Activated CD4-positive, alpha-beta T cell treated with anti-CD3 and anti-CD28 coated beads for 36 hours (primary cell): Measurements from ENCODE around the gene BUB1B. TPM values are rescaled to one million over a fixed set of nuclear protein-coding genes. Genes with fewer than 3 reads are reported as not detected.
"Not testable (repeated sequence)": the region's sequence is repeated elsewhere in the genome, so short reads cannot be mapped to it uniquely, and the experiment has no call there.

Source experiments
- ATAC-seq: fragments of 200-7000 bp; cut with Tn5 transposase; one replicate; pipeline ENCODE4 v1.10.0; 2021; ENCODE audit warnings: mild to moderate bottlenecking, moderate library complexity
- CTCF ChIA-PET: fragments of 350-600 bp; sonication (Branson Sonifier 250); formaldehyde crosslinking; loops from one replicate; lab custom pipeline; 2021; ENCODE audit warnings: antibody characterized with exemption; lab: Charles Lee
- POLR2A ChIA-PET: fragments of 350-600 bp; sonication (Branson Sonifier 250); formaldehyde crosslinking; loops from one replicate; lab custom pipeline; 2021; ENCODE audit warnings: antibody characterized with exemption, inconsistent platforms; lab: Charles Lee
- DNase-seq: peaks from one replicate; pipeline ENCODE4 v3.0.0-alpha.2; 2020
- H3K27ac Mint-ChIP-seq: one replicate; pipeline ENCODE4 v1.8.0; 2021; ENCODE audit warnings: mixed read lengths
- H3K27me3 Mint-ChIP-seq: one replicate; pipeline ENCODE4 v1.8.0; 2021; ENCODE audit warnings: mixed read lengths
- H3K36me3 Mint-ChIP-seq: one replicate; pipeline ENCODE4 v1.8.0; 2021; ENCODE audit warnings: low read depth, mixed read lengths
- H3K4me1 Mint-ChIP-seq: one replicate; pipeline ENCODE4 v1.8.0; 2021; ENCODE audit warnings: mixed read lengths
- H3K4me3 Mint-ChIP-seq: one replicate; pipeline ENCODE4 v1.8.0; 2021; ENCODE audit warnings: mild to moderate bottlenecking, moderate library complexity, mixed read lengths
- H3K9me3 Mint-ChIP-seq: one replicate; pipeline ENCODE4 v1.8.0; 2021; ENCODE audit warnings: low read depth, mixed read lengths
- intact Hi-C, 2 experiments: fragments of 100-400 bp; cut with DNase I in 1 of 2; cut with micrococcal nuclease in 1 of 2; formaldehyde crosslinking; loops; one replicate each; pipeline versions ENCODE4 v1.14.2 to v1.15.1; 2022 to 2024; cut with DNase I, micrococcal nuclease
- total RNA-seq, 2 experiments: library from RNA; stranded (reverse); gene quantifications; one replicate each; pipeline ENCODE4 v1.2.3, GENCODE V29; 2021

Gene BUB1B
- total RNA-seq, 2 experiments from 2014 or later = 95.3 to 99.5 TPM

- H3K36me3 Mint-ChIP-seq, H3K27me3 Mint-ChIP-seq, intact Hi-C loops, ATAC-seq, H3K27ac Mint-ChIP-seq, H3K4me3 Mint-ChIP-seq, POLR2A ChIA-PET, H3K9me3 Mint-ChIP-seq, H3K4me1 Mint-ChIP-seq: not testable (repeated sequence)
- DNase-seq = peak; percentile 1
- CTCF ChIA-PET = interaction anchor here (0.6 to 1.6 kb wide), 3 partner anchors 9 to 153 kb away, joined by 3 to 6 read pairs (median 3); no protein-coding TSS in a partner anchor
Measured at GRCh38 chr15:40123863-40124262, 37.0 kb upstream of the BUB1B start.

- H3K27me3 Mint-ChIP-seq, H3K36me3 Mint-ChIP-seq, intact Hi-C loops, POLR2A ChIA-PET, H3K4me1 Mint-ChIP-seq, H3K9me3 Mint-ChIP-seq, ATAC-seq, H3K4me3 Mint-ChIP-seq, H3K27ac Mint-ChIP-seq: not testable (repeated sequence)
- CTCF ChIA-PET = interaction anchor here (0.6 to 1.6 kb wide), 4 partner anchors 10 to 153 kb away, joined by 3 to 6 read pairs (median 4); no protein-coding TSS in a partner anchor
- peak; percentile 7 for DNase-seq
Measured at GRCh38 chr15:40124333-40124732, 36.5 kb upstream of the BUB1B start.

GRCh38 chr15:40124807-40125285 is 36.0 kb upstream of the BUB1B start:
- not testable (repeated sequence) for H3K4me3 Mint-ChIP-seq, ATAC-seq

GRCh38 chr15:40125950-40126349 is 34.9 kb upstream of the BUB1B start:
- Mint-ChIP-seq H3K27ac (no peak overlapping the region), H3K36me3 (no peaks in the 10 kb centered on the region), H3K9me3 (no peaks in the 10 kb centered on the region), H3K27me3 (no peaks in the 10 kb centered on the region), H3K4me3 (no peak overlapping the region), H3K4me1 (no peaks in the 10 kb centered on the region)
- ChIA-PET POLR2A (no interaction called here), CTCF (no interaction called here)
- intact Hi-C loops = no loop called here
- DNase-seq (peak; percentile 3), ATAC-seq (no peak)

More at GRCh38 chr15:40124807-40125285, 36.0 kb upstream of the BUB1B start:
- POLR2A ChIA-PET, H3K4me1 Mint-ChIP-seq, H3K36me3 Mint-ChIP-seq, H3K27ac Mint-ChIP-seq, H3K9me3 Mint-ChIP-seq, H3K27me3 Mint-ChIP-seq, intact Hi-C loops: not testable (repeated sequence)
- DNase-seq = peak; percentile 2
- CTCF ChIA-PET = interaction anchor here (0.6 kb wide), 1 partner anchor 58 kb away, joined by 4 read pairs; no protein-coding TSS in a partner anchor

GRCh38 chr15:40128766-40129660 is 31.9 kb upstream of the BUB1B start:
- ChIA-PET CTCF (interaction anchor here (1.3 kb wide), 1 partner anchor 83 kb away, joined by 5 read pairs; no protein-coding TSS in a partner anchor), POLR2A (no interaction called here)
- no peaks in the 10 kb centered on the region for H3K4me1 Mint-ChIP-seq
- H3K27me3 Mint-ChIP-seq = no peaks in the 10 kb centered on the region
- ATAC-seq (peak; percentile 50), DNase-seq (peak; percentile 50)
- H3K27ac Mint-ChIP-seq = no peak overlapping the region
- intact Hi-C loops = no loop called here
- H3K4me3 Mint-ChIP-seq = no peak overlapping the region
- H3K36me3 Mint-ChIP-seq = no peaks in the 10 kb centered on the region
- no peaks in the 10 kb centered on the region for H3K9me3 Mint-ChIP-seq

GRCh38 chr15:40130118-40130517 is 30.8 kb upstream of the BUB1B start:
- Mint-ChIP-seq H3K27me3 (no peaks in the 10 kb centered on the region), H3K27ac (no peak overlapping the region), H3K36me3 (no peaks in the 10 kb centered on the region), H3K9me3 (no peaks in the 10 kb centered on the region), H3K4me1 (no peaks in the 10 kb centered on the region), H3K4me3 (no peak overlapping the region)
- ChIA-PET CTCF (no interaction called here), POLR2A (no interaction called here)
- ATAC-seq (no peak), DNase-seq (no peak)
- intact Hi-C loops = no loop called here

- DNase-seq = no peak
- Mint-ChIP-seq H3K27ac (no peak overlapping the region), H3K4me3 (no peak overlapping the region), H3K4me1 (no peaks in the 10 kb centered on the region), H3K27me3 (no peaks in the 10 kb centered on the region), H3K36me3 (no peaks in the 10 kb centered on the region), H3K9me3 (no peaks in the 10 kb centered on the region)
- ATAC-seq = peak; percentile 13
- intact Hi-C loops = no loop called here
- ChIA-PET CTCF (no interaction called here), POLR2A (no interaction called here)
Measured at GRCh38 chr15:40130799-40131502, 29.9 kb upstream of the BUB1B start.

GRCh38 chr15:40133544-40133943 is 27.3 kb upstream of the BUB1B start:
- Mint-ChIP-seq H3K36me3 (no peaks in the 10 kb centered on the region), H3K4me3 (no peak overlapping the region), H3K27ac (no peak overlapping the region), H3K27me3 (no peaks in the 10 kb centered on the region), H3K9me3 (no peaks in the 10 kb centered on the region), H3K4me1 (no peaks in the 10 kb centered on the region)
- intact Hi-C loops = no loop called here
- ChIA-PET CTCF (interaction anchor here (1.0 kb wide), 1 partner anchor 88 kb away, joined by 3 read pairs; no protein-coding TSS in a partner anchor), POLR2A (no interaction called here)
- DNase-seq (no peak), ATAC-seq (no peak)

- H3K9me3 Mint-ChIP-seq = no peaks in the 10 kb centered on the region
- DNase-seq (no peak), ATAC-seq (no peak)
- H3K36me3 Mint-ChIP-seq = no peaks in the 10 kb centered on the region
- CTCF ChIA-PET = no interaction called here
- intact Hi-C loops = no loop called here
- H3K4me3 Mint-ChIP-seq = no peak overlapping the region
- no peak overlapping the region for H3K27ac Mint-ChIP-seq
- no peaks in the 10 kb centered on the region for H3K27me3 Mint-ChIP-seq
- H3K4me1 Mint-ChIP-seq = no peaks in the 10 kb centered on the region
- POLR2A ChIA-PET = no interaction called here
Measured at GRCh38 chr15:40134885-40135284, 26.0 kb upstream of the BUB1B start.

- DNase-seq, H3K4me1 Mint-ChIP-seq, intact Hi-C loops, ATAC-seq, CTCF ChIA-PET, POLR2A ChIA-PET, H3K27me3 Mint-ChIP-seq, H3K9me3 Mint-ChIP-seq, H3K27ac Mint-ChIP-seq, H3K4me3 Mint-ChIP-seq, H3K36me3 Mint-ChIP-seq: not testable (repeated sequence)
Measured at GRCh38 chr15:40135846-40136450, 24.9 kb upstream of the BUB1B start.
